IMR-90 (cell line): ENCODE results near the gene DUSP22. TPM values are rescaled to one million over a fixed set of nuclear protein-coding genes. Genes with fewer than 3 reads are reported as not detected.

ENCODE experiments used
- ATAC-seq: fragments of 200-7000 bp; cut with Tn5 transposase; 2 replicates; pipeline ENCODE4 v1.9.1; 2020; ENCODE audit warnings: low read depth, mild to moderate bottlenecking, moderate library complexity
- BruUV-seq: library from RNA; stranded (reverse); fragments of 400-500 nt; replicated peaks from 2 replicates; lab custom pipeline; 2021; lab: Mats Ljungman, UMichigan
- CTCF ChIA-PET: fragments of 300-600 bp; formaldehyde crosslinking; extraction: SDS; loops from one replicate; lab custom pipeline; 2021; ENCODE audit warnings: antibody characterized with exemption; lab: Yijun Ruan, JAX
- POLR2A ChIA-PET: fragments of 300-600 bp; sonication (Branson Sonifier 250); formaldehyde crosslinking; loops from one replicate; lab custom pipeline; 2022; ENCODE audit warnings: antibody characterized with exemption; ENCODE audit not compliant: unreplicated experiment; lab: Charles Lee
- DNase-seq: peaks from one replicate; pipeline ENCODE4 v3.0.0; 2013
- H2AFZ ChIP-seq: replicated peaks from 2 replicates; pipeline ENCODE3; 2013; ENCODE audit warnings: low read length, mild to moderate bottlenecking; ENCODE audit not compliant: poor library complexity
- H2AK5ac ChIP-seq: 2 replicates; pipeline ENCODE4 v1.6.1; 2013; ENCODE audit warnings: low read depth, low read length, inconsistent platforms
- H2AK9ac ChIP-seq: replicated peaks from 2 replicates; pipeline ENCODE3; 2013; ENCODE audit warnings: mild to moderate bottlenecking, low read depth, low read length, moderate library complexity; ENCODE audit not compliant: poor library complexity
- H2BK120ac ChIP-seq: 2 replicates; pipeline ENCODE4 v1.6.1; 2013; ENCODE audit warnings: low read depth, low read length, inconsistent platforms
- H2BK15ac ChIP-seq: 3 replicates; pipeline ENCODE4 v1.6.1; 2013; ENCODE audit warnings: low read depth, low read length, inconsistent platforms
- H2BK20ac ChIP-seq: 2 replicates; pipeline ENCODE4 v1.6.1; 2013; ENCODE audit warnings: low read depth, mild to moderate bottlenecking, inconsistent platforms, low read length, moderate library complexity
- H2BK5ac ChIP-seq: 2 replicates; pipeline ENCODE4 v1.6.1; 2013; ENCODE audit warnings: mild to moderate bottlenecking, low read depth, low read length, inconsistent platforms; ENCODE audit not compliant: poor library complexity, severe bottlenecking
- H3K14ac ChIP-seq: replicated peaks from 2 replicates; pipeline ENCODE4 v1.6.1; 2013; ENCODE audit warnings: low read depth, low read length, inconsistent platforms
- H3K18ac ChIP-seq: 2 replicates; pipeline ENCODE4 v1.6.1; 2013; ENCODE audit warnings: low read depth, low read length, control low read depth
- H3K23ac ChIP-seq: 2 replicates; pipeline ENCODE4 v1.6.1; 2013; ENCODE audit warnings: low read depth, low read length, inconsistent platforms
- H3K27ac ChIP-seq: 2 replicates; pipeline ENCODE4 v1.5.1; 2013; ENCODE audit warnings: mild to moderate bottlenecking, control low read depth, low read length; ENCODE audit not compliant: insufficient read depth
- H3K27me3 ChIP-seq: 2 replicates; pipeline ENCODE4 v1.6.1; 2013; ENCODE audit warnings: low read length; ENCODE audit not compliant: control insufficient read depth, insufficient read depth
- H3K36me3 ChIP-seq: 2 replicates; pipeline ENCODE4 v1.6.1; 2013; ENCODE audit warnings: low read length, mixed read lengths; ENCODE audit not compliant: control insufficient read depth, insufficient read depth
- H3K4ac ChIP-seq: 2 replicates; pipeline ENCODE4 v1.6.1; 2013; ENCODE audit warnings: low read depth, low read length, inconsistent platforms
- H3K4me1 ChIP-seq: 2 replicates; pipeline ENCODE4 v1.6.1; 2013; ENCODE audit warnings: low read length, mixed read lengths; ENCODE audit not compliant: control insufficient read depth, insufficient read depth
- H3K4me2 ChIP-seq: 2 replicates; pipeline ENCODE4 v1.6.1; 2013; ENCODE audit warnings: low read depth, mild to moderate bottlenecking, control low read depth, low read length, moderate library complexity
- H3K4me3 ChIP-seq: 2 replicates; pipeline ENCODE4 v1.5.1; 2013; ENCODE audit warnings: low read depth, mild to moderate bottlenecking, control low read depth, low read length, moderate library complexity; ENCODE audit not compliant: insufficient read depth
- H3K56ac ChIP-seq: 2 replicates; pipeline ENCODE4 v1.6.1; 2013; ENCODE audit warnings: low read length, inconsistent platforms; ENCODE audit not compliant: insufficient read depth; ENCODE audit errors: extremely low read depth
- H3K79me1 ChIP-seq, 2 experiments: 2 replicates each; pipeline ENCODE4 v1.6.1; 2013; ENCODE audit warnings: low read length in 2 of 2, inconsistent platforms in 1 of 2, low read depth in 1 of 2
- H3K9ac ChIP-seq: 2 replicates; pipeline ENCODE4 v1.6.1; 2013; ENCODE audit warnings: low read depth, low read length, control low read depth
- H3K9me1 ChIP-seq: 2 replicates; pipeline ENCODE4 v1.6.1; 2013; ENCODE audit warnings: low read length, inconsistent platforms; ENCODE audit not compliant: insufficient read depth
- H3K9me3 ChIP-seq: 2 replicates; pipeline ENCODE4 v1.6.1; 2013; ENCODE audit warnings: low read length; ENCODE audit not compliant: control insufficient read depth, insufficient read depth
- H4K20me1 ChIP-seq: 2 replicates; pipeline ENCODE4 v1.6.1; 2013; ENCODE audit warnings: low read length, inconsistent platforms; ENCODE audit not compliant: insufficient read depth
- H4K5ac ChIP-seq: 2 replicates; pipeline ENCODE4 v1.6.1; 2013; ENCODE audit warnings: mild to moderate bottlenecking, low read depth, low read length, control low read depth
- H4K8ac ChIP-seq, 2 experiments: 2 replicates each; pipeline ENCODE4 v1.6.1; 2013; ENCODE audit warnings: low read depth in 2 of 2, low read length in 2 of 2, control low read depth in 1 of 2, inconsistent platforms in 1 of 2
- H4K91ac ChIP-seq: 2 replicates; pipeline ENCODE4 v1.6.1; 2013; ENCODE audit warnings: low read depth, low read length, inconsistent platforms; ENCODE audit not compliant: insufficient read depth
- BHLHE40 ChIP-seq: fragments of 150-350 bp; IDR thresholded peaks from 2 replicates; pipeline ENCODE4 v1.6.1; 2016; ENCODE audit warnings: mild to moderate bottlenecking, low read depth, low read length
- CEBPB ChIP-seq: IDR thresholded peaks from 2 replicates; pipeline ENCODE4 v1.6.1; 2012; ENCODE audit warnings: low read depth, low read length, improper control_type of control experiment
- ELK1 ChIP-seq: fragments of 150-350 bp; IDR thresholded peaks from 2 replicates; pipeline ENCODE4 v1.6.1; 2016; ENCODE audit warnings: low read depth, mild to moderate bottlenecking, low read length, moderate library complexity, borderline replicate concordance
- FOS ChIP-seq: fragments of 150-350 bp; IDR thresholded peaks from 2 replicates; pipeline ENCODE4 v1.6.1; 2016; ENCODE audit warnings: low read depth, low read length
- MAFK ChIP-seq: IDR thresholded peaks from 2 replicates; pipeline ENCODE4 v1.6.1; 2012; ENCODE audit warnings: low read depth, low read length, improper control_type of control experiment
- MAZ ChIP-seq: IDR thresholded peaks from 2 replicates; pipeline ENCODE4 v1.6.1; 2012; ENCODE audit warnings: low read depth, mild to moderate bottlenecking, low read length, improper control_type of control experiment, moderate library complexity, borderline replicate concordance
- MXI1 ChIP-seq: IDR thresholded peaks from 2 replicates; pipeline ENCODE4 v1.6.1; 2012; ENCODE audit warnings: low read depth, mild to moderate bottlenecking, low read length, moderate library complexity, borderline replicate concordance
- NFE2L2 ChIP-seq: fragments of 150-350 bp; IDR thresholded peaks from 2 replicates; pipeline ENCODE4 v1.6.1; 2016; ENCODE audit warnings: low read depth, mild to moderate bottlenecking, low read length
- POLR2A ChIP-seq: IDR thresholded peaks from 2 replicates; pipeline ENCODE4 v1.6.1; 2012; ENCODE audit warnings: mild to moderate bottlenecking, low read depth, low read length
- RAD21 ChIP-seq: IDR thresholded peaks from 2 replicates; pipeline ENCODE4 v1.6.1; 2012; ENCODE audit warnings: low read length, improper control_type of control experiment
- RFX5 ChIP-seq: IDR thresholded peaks from 2 replicates; pipeline ENCODE4 v1.8.0; 2012; ENCODE audit warnings: low read depth, mild to moderate bottlenecking, low read length, moderate library complexity
- SMC3 ChIP-seq: fragments of 150-350 bp; IDR thresholded peaks from 2 replicates; pipeline ENCODE4 v1.6.1; 2016; ENCODE audit warnings: low read depth, mild to moderate bottlenecking, antibody characterized with exemption, low read length, moderate library complexity
- USF2 ChIP-seq: fragments of 150-350 bp; IDR thresholded peaks from 2 replicates; pipeline ENCODE4 v1.6.1; 2017; ENCODE audit warnings: mild to moderate bottlenecking, antibody characterized with exemption, low read length, low read depth
- WGBS, 2 experiments: methylation state at CpG; one replicate each; pipeline versions ENCODE4 v1.1.5 to v1.1.7; 2013; ENCODE audit warnings: missing lambda C conversion rate in 2 of 2; ENCODE audit not compliant: insufficient read length in 1 of 2; ENCODE audit errors: extremely low coverage in 2 of 2; 5-methylcytosine and 5-hydroxymethylcytosine counted together
- dilution Hi-C: fragments of 300-500 bp; cut with HindIII; formaldehyde crosslinking; loops from one replicate; pipeline ENCODE4 v1.14.3; 2018; ENCODE audit warnings: low sequenced_read_pairs; ENCODE audit not compliant: unreplicated experiment
- in situ Hi-C: fragments of 300-500 bp; cut with MboI; formaldehyde crosslinking; loops from 3 replicates; pipeline ENCODE4 v1.14.3; 2019; ENCODE audit warnings: low sequenced_read_pairs, inconsistent platforms, mixed read lengths
- intact Hi-C: fragments of 100-400 bp; cut with micrococcal nuclease; formaldehyde crosslinking; loops from 2 replicates; pipeline ENCODE4 v1.10.0; 2022
- polyA plus RNA-seq, 3 experiments: library from polyadenylated mRNA; depleted of rRNA; stranded (reverse); fragments of >200 nt; gene quantifications; 2 replicates each; pipeline ENCODE4 v1.2.3, GENCODE V29; 2012; ENCODE audit warnings: low replicate concordance in 1 of 3
- total RNA-seq: library from RNA; depleted of rRNA; stranded (reverse); fragments of >200 nt; gene quantifications from 2 replicates; pipeline ENCODE4 v1.2.3, GENCODE V29; 2012

DUSP22 gene
- total and polyA plus RNA-seq, 2 of the 4 experiments (the other 2 are of a cell fraction): 7.1 to 8.2 TPM

GRCh38 chr6:280775-281468, 11.4 kb upstream of the DUSP22 start:
- H3K18ac ChIP-seq: no peak overlapping the region

More at GRCh38 chr6:280775-281468, 11.4 kb upstream of the DUSP22 start:
- Histone ChIP-seq H3K56ac (no peak overlapping the region), H3K14ac (no peak overlapping the region), H3K9ac (no peak overlapping the region), H3K27ac (no peak overlapping the region), H3K4me2 (no peak overlapping the region), H3K27me3 (peaks cover 22% of the 10 kb centered on the region), H4K8ac (no peak overlapping the region), H3K79me1 (no peaks in the 10 kb centered on the region), H3K9me1 (no peaks in the 10 kb centered on the region), H2AFZ (no peak overlapping the region), H3K4me1 (no peaks in the 10 kb centered on the region), H3K23ac (no peak overlapping the region), H2BK20ac (no peak overlapping the region), H3K9me3 (peaks cover 4% of the 10 kb centered on the region), H4K91ac (no peak overlapping the region), H4K5ac (no peak overlapping the region), H2BK5ac (no peak overlapping the region), H3K4me3 (no peak overlapping the region), H2AK9ac (no peak overlapping the region), H2AK5ac (no peak overlapping the region), H2BK120ac (no peak overlapping the region), H2BK15ac (no peak overlapping the region), H3K4ac (no peak overlapping the region), H3K36me3 (no peaks in the 10 kb centered on the region), H4K20me1 (no peaks in the 10 kb centered on the region)
- intact Hi-C loops (no loop called here), in situ Hi-C loops (no loop called here), dilution Hi-C loops (no loop called here)
- 70% methylated on average over 8 of the region's 10 CpGs; no CpG with 5 or more reads in 1 of the 2 experiments for WGBS, 2 experiments
- no peak for DNase-seq
- ChIA-PET POLR2A (no interaction called here), CTCF (no interaction called here)
- no TSS peak for BruUV-seq
- no peak for TF ChIP-seq USF2
- TF ChIP-seq RFX5: no peak
- TF ChIP-seq SMC3: no peak
- no peak for TF ChIP-seq CEBPB
- no peak for TF ChIP-seq POLR2A
- no peak for TF ChIP-seq RAD21
- no peak for TF ChIP-seq FOS
- no peak for TF ChIP-seq MAFK
- TF ChIP-seq MXI1: no peak
- no peak for TF ChIP-seq BHLHE40
- TF ChIP-seq ELK1: no peak
- TF ChIP-seq NFE2L2: no peak
- TF ChIP-seq MAZ: no peak
- no peak for ATAC-seq
